Colon (tissue), 2 donors: ENCODE data around the gene KIFC1.
"Not testable (repeated sequence)": the region's sequence is repeated elsewhere in the genome, so short reads cannot be mapped to it uniquely, and the experiment has no call there.

Experiments used
- FAIRE-seq: peaks from 2 replicates; lab custom pipeline; 2012; peaks lifted over from hg19 to GRCh38; lab: Jason Lieb, UNC
- donor health status: control.
- donor health status: control.

The KIFC1 gene

GRCh38 chr6:33373960-33374910 lies 17.4 kb upstream of the KIFC1 start:
- no peak for FAIRE-seq

DNA sequence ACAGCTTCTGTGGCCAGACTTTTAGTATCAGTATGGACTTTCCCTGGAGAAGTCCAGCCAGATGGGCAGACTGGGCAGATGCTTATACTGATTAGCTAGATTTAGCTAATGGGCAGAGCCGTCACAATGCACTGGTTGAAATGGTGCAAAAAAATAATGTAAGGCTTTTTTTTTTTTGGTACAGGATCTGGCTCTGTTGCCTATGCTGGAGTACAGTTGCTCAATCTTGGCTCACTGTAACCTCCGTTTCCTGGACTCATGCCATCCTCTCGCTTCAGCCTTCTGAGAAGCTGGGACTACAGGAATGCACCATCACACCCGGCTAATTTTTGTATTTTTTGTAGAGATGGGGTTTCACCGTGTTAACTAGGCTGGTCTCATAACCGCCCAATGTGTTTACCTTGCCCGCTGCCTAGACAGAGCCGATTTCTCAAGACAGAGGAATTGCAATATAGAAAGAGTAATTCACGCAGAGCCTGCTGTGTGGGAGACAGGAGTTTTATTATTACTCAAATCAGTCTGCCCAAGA lies 16.4 kb upstream of the KIFC1 start:
- no peak for FAIRE-seq

DNA sequence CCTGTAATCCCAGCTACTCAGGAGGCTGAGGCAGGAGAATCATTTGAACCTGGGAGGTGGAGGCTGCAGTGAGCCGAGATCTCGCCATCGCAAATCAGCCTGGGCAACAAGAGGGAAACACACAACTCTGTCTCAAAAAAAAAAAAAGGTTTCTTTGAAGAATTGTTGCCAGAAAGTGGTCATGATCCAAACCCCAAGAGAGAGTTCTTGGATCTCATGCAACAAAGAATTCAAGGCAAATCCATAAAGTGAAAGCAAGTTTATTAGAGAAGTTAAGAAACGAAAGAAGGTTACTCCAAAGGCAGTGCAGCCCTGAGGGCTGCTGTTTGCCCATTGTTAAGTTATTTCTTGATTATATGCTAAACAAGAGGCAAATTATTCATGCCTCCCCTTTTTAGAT lies 14.5 kb upstream of the KIFC1 start:
- no peak for FAIRE-seq

- not testable (repeated sequence) for FAIRE-seq
Measured at GRCh38 chr6:33379184-33379583, 12.4 kb upstream of the KIFC1 start.

DNA sequence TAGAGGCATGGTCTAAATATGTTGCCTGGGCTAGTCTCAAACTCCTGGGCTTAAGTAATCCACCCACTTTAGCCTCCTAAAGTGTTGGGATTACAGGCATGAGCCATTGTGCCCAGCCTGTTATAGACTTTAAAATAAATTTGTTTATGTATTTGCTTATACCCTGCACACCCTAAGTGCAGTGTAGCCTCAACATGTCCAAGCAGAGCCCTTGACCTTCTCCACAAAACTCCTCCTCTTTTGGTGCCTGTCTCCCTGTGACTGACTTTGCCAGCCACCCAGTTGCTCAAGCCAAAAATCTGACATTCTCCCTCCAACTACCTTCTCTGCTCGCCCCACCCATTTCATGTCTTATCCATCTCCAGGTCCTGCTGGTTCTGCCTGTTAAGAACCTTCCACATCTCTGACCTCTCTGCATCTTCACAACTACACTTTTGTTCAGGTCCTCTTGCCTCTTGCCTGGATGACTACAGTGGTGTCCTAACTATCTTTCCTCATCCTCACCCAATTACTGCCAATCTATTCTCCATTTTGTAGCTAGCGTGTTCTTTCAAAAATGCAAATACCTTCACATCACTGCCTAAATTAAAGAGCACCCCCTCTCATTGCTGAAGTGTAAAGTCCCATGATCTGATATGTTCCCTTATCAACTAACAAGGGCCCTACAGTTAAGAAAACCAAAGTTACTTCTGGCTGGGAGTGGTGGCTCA lies 11.2 kb upstream of the KIFC1 start:
- no peak for FAIRE-seq

- no peak for FAIRE-seq
Measured at GRCh38 chr6:33383427-33384185, 8.0 kb upstream of the KIFC1 start.

- no peak for FAIRE-seq
Measured at GRCh38 chr6:33384581-33385020, 7.0 kb upstream of the KIFC1 start.

- no peak for FAIRE-seq
Measured at GRCh38 chr6:33390173-33390572, 1.4 kb upstream of the KIFC1 start.

DNA sequence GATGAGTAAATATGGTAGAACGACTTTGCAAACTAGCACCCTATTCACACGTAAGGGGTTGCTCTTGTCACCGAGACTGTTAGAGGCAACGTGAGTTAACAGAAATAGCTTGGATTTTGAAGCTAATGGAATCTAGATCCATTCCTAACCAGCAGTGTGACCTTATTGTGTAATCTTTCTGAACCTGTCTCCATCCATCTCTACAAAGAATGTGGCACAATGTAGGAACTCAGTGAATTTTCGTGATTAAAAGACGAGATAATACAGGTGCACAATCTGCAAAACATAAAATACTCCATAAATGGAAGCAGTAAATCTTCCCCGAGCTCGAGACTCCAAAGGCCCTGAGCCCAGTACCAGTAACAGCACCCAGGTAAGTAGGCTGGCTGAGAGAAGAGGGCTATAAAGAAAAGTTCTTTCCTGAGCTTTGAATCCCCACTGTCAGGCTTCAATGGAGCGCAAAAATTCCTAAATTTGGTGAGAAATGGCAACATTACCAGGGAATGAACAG lies 801 bp upstream of the KIFC1 start:
- no peak for FAIRE-seq

DNA sequence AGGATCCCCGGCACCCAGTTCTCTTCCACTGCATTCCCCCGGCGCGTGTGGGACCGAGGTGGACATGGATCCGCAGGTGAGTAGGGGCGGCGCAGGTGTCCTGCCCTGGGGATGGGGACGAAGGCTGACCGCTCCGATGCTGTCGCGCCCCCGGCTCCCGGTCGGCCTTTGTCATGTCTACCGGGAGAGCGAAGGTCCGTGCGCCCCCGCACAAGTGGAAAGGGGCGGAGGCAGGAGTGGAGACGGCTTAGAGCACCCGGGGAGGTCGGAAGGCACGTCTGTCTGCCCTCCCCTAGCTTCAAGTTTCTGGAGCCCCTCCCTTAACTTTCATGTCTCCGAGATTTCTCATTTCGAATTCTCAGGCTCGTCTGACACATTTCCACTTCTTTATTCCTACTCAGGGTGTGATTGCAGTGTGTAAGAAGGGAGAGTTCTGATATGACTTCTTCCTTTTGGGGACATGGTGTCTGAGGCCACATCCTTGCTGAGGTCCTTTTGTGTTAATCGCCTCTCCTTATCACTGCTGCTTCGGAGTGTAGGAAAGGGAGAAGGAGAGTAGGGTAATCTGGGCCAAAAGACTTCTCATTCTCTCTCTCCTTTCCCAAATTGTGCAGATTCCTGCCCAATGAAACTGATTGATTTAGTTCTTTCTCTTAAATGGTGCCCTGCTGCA lies 435 bp downstream of the KIFC1 start:
- FAIRE-seq: no peak

DNA sequence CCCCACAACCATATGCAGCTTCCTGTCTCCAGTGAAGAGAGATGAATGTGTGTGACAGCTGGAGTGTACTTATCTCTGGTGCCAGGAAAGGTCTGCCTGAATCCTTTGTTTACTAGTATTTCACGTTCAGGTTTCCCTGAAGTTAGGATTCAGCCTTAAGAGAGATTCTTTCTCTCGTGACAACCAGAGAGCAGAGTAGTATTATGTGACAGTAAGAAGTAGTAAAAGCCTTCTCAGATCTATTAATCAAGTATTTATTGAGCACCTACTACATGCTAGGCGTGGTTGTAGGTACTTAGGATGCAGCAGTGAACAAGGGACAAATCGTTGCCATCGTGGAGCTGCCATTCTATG lies 949 bp downstream of the KIFC1 start:
- FAIRE-seq: no peak

- no peak for FAIRE-seq
Measured at GRCh38 chr6:33392979-33393378, 1.4 kb downstream of the KIFC1 start.

DNA sequence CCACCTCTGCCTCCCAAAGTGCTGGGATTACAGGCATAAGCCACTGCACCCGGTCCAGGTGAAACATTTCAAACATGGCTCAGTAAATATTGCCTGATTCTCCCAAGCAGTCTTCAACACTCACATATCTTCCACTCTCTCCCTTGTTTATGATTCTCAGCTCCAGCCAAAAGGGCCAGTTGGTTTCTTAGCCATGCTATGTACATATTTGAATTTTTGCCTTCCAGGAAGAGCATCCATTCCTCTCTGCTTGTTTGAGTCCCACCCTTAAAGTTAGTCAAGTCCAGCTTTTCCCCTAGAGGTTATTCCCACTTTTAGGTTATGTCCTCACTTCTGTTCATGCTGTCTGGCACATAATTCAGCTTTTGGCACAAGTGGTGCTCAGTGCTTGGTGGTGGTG lies 5.9 kb downstream of the KIFC1 start:
- FAIRE-seq: no peak

GRCh38 chr6:33398601-33399000 lies 7.0 kb downstream of the KIFC1 start:
- not testable (repeated sequence) for FAIRE-seq

GRCh38 chr6:33399881-33400280 lies 8.3 kb downstream of the KIFC1 start:
- not testable (repeated sequence) for FAIRE-seq

DNA sequence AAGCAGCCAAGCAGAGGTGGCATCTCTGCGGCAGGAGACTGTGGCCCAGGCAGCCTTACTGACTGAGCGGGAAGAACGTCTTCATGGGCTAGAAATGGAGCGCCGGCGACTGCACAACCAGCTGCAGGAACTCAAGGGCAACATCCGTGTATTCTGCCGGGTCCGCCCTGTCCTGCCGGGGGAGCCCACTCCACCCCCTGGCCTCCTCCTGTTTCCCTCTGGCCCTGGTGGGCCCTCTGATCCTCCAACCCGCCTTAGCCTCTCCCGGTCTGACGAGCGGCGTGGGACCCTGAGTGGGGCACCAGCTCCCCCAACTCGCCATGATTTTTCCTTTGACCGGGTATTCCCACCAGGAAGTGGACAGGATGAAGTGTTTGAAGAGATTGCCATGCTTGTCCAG lies 13.3 kb downstream of the KIFC1 start:
- FAIRE-seq: no peak

GRCh38 chr6:33405386-33405940 lies 13.8 kb downstream of the KIFC1 start:
- no peak for FAIRE-seq

DNA sequence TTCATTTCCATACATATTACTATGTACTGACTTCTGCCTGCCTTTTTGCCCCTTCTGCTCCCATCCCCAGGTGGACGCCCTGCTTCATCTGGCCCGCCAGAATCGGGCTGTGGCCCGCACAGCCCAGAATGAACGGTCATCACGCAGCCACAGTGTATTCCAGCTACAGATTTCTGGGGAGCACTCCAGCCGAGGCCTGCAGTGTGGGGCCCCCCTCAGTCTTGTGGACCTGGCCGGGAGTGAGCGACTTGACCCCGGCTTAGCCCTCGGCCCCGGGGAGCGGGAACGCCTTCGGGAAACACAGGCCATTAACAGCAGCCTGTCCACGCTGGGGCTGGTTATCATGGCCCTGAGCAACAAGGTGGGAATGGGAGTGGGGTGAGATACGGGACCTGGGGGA lies 14.5 kb downstream of the KIFC1 start:
- no peak for FAIRE-seq

GRCh38 chr6:33407132-33407718 lies 15.6 kb downstream of the KIFC1 start:
- FAIRE-seq: no peak

GRCh38 chr6:33410050-33410710 lies 18.6 kb downstream of the KIFC1 start:
- FAIRE-seq: no peak
